Rectal smooth muscle tissue (tissue), 1 donor: Measurements from ENCODE around the gene IQSEC1.

Source experiments
- H3K27ac ChIP-seq: one replicate; pipeline ENCODE4 v1.7.0; 2013; ENCODE audit warnings: low read depth, low read length, inconsistent platforms
- H3K27me3 ChIP-seq: one replicate; pipeline ENCODE4 v1.7.0; 2013; ENCODE audit warnings: low read length; ENCODE audit not compliant: control insufficient read depth, insufficient read depth
- H3K36me3 ChIP-seq: one replicate; pipeline ENCODE4 v1.7.0; 2013; ENCODE audit warnings: low read length; ENCODE audit not compliant: control insufficient read depth, insufficient read depth
- H3K4me1 ChIP-seq: one replicate; pipeline ENCODE4 v1.7.0; 2013; ENCODE audit warnings: low read length; ENCODE audit not compliant: control insufficient read depth, insufficient read depth
- H3K4me3 ChIP-seq: one replicate; pipeline ENCODE4 v1.7.0; 2013; ENCODE audit warnings: low read length
- H3K9ac ChIP-seq: one replicate; pipeline ENCODE4 v1.7.0; 2013; ENCODE audit warnings: low read length

Gene IQSEC1

DNA sequence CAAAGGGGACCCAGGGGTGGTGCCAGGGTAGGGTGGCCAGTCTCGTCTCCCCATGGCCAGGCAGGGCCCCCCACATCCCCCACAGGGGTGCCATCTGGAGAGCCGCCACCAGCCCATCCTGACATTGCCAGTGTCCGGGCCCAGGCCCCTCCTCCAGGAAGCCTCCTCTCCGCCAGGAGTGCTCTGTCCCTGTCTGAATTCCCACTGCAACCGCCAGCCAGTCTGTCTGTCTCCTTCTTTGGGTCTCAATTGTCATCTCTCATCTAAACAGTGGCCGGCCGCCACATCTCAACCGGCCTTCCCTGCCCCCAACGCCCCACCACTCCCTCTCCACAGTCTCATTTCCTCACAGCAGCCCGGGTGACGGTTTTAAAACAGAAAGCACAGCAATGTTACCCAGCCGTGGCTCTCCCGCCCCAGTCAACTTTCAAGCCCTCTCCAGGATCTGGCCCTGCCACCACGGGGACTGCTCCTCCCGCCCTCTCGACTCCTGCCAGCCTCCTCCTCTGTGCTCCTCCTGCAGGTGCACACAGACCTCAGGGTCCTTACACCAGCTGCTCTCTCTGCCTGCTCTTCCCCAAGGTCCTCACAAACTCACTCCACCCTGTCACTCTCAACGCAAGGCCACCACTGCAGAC is 57.0 kb downstream of the IQSEC1 start:
- peak overlapping the region; percentile 41 for H3K27ac ChIP-seq
- no peak overlapping the region for H3K9ac ChIP-seq
- H3K36me3 ChIP-seq: no peaks in the 10 kb centered on the region
- no peaks in the 10 kb centered on the region for H3K27me3 ChIP-seq
- peaks cover 2% of the 10 kb centered on the region for H3K4me1 ChIP-seq
- peak overlapping the region; percentile 43 for H3K4me3 ChIP-seq

DNA sequence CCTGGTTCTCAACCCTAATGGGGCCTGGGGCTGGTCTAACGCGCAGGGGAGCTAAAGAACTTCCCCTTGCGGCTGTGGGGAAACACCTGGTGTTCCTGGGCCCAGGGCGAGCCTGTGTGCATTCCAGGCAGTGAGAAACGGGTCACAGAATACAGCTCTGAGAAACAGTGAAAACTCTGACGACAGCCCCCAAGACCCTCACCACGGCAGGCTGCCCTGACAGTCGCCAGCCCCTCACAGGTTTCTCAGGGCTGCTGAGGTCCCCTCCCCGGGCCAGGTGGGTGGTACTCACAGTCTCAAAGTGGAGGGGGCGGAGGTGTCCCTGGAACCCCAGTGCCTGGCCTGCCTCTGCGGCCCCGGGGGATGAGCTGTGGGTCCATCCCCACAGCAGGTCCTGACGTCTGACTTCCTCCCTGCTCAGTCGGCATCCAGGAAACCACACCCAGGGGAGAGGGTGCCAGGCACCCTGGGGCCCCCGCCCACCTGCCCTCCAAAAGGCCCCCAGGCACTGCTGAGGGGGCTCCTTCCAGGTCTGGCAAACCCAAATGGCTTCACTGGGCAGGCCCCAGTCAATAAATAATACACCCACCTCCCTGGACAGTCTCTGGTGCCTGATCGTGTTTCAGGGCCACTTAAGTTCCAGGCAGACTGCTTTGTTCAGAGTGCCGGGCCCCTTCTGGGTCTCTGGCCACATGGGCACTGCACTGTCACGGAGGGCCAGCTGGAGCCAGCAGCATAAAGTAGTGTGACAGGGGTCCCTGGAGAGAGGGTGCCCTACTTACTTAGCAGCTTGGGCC is 57.7 kb downstream of the IQSEC1 start:
- peak overlapping the region; percentile 41 for H3K27ac ChIP-seq
- H3K4me1 ChIP-seq: peaks cover 2% of the 10 kb centered on the region
- H3K4me3 ChIP-seq: peak overlapping the region; percentile 40
- no peaks in the 10 kb centered on the region for H3K36me3 ChIP-seq
- H3K9ac ChIP-seq: peak overlapping the region; percentile 25
- H3K27me3 ChIP-seq: no peaks in the 10 kb centered on the region

DNA sequence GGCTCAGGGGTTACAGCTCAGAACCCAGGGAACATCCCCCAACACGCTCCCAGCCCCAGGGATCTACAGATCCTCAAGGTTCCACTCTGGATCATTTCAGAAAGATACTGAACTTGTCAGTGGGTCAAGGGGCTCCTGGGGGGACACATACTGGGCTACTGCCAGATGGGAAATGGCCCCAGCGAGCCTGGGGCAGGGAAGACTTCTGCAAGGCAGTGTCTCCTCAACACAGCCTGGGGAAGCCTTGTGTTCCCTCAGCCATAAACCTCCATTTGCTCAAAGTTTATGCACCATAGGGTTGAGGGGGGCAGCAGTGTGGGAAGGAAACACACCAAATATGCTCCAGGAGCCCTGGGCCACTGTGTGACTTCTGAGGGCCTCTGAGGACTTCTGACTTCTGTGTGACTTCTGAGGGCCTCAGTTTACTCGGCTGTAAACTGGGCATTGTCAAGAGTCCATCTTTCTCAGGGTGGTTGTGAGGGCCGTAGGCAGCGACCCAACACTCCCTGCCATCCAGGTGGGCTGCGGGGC is 58.4 kb downstream of the IQSEC1 start:
- Histone ChIP-seq H3K27ac (no peak overlapping the region), H3K4me3 (peak overlapping the region; percentile 10), H3K36me3 (no peaks in the 10 kb centered on the region), H3K9ac (peak overlapping the region; percentile 25), H3K27me3 (no peaks in the 10 kb centered on the region), H3K4me1 (peaks cover 2% of the 10 kb centered on the region)

DNA sequence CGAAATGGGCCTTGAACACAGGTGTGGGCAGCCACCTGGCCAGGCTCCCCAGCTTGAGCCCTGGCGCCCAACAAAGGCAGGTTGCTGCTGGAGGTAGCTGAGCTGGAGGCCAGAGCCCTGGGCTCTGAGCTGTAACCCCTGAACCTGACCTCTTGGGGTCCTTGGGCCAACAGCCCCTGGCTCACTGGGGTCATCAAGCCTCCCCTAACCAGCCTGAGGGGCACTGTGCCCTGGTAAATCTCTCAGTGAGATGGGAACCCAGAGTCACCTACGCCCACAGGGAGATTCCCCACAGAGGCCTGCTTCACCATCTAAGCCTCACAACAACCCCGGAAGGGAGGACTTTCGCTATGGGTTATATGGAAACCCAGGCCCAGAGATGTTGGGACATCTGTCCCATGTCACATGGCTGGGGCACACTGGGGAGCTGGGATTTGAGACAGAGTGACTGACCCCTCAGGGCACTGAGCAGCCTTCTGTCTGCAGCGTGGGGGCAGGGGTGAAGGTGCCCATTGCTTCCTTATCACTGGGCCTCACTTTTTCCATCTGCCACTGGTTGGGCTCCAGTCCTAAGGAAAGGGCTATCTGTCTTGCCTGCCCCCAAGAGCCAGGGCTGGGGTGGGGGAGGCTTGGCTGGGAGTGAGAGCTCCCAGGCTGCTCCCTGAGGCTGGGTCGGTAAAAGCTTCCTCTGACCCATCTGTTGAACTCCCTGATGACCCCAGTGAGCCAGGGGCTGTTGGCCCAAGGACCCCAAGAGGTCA is 59.1 kb downstream of the IQSEC1 start:
- Histone ChIP-seq H3K27ac (no peak overlapping the region), H3K27me3 (no peaks in the 10 kb centered on the region), H3K4me3 (no peak overlapping the region)

DNA sequence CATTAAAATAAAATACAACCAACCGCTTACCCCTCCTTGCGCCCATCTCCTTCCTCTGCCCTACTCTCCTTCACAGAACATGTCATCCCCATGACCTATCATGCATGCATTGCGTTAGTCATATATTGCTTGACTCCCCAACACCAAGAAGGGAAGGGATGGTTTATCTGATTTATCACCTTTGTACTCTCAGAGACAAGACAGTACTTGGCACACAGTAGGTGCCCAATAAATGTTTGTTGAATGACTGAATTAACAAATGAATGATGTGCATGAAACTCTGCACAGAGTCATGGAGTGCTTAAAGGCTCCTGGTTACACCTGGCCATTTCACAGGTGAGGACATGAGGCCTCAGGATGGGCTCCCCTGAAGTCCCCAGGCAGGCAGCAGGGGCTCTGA is 59.7 kb downstream of the IQSEC1 start:
- Histone ChIP-seq H3K36me3 (no peaks in the 10 kb centered on the region), H3K9ac (no peak overlapping the region), H3K4me3 (no peak overlapping the region), H3K4me1 (no peaks in the 10 kb centered on the region), H3K27ac (no peak overlapping the region), H3K27me3 (no peaks in the 10 kb centered on the region)

More for the DNA sequence above, 59.1 kb downstream of the IQSEC1 start:
- no peaks in the 10 kb centered on the region for H3K36me3 ChIP-seq
- no peak overlapping the region for H3K9ac ChIP-seq
- H3K4me1 ChIP-seq: no peaks in the 10 kb centered on the region

DNA sequence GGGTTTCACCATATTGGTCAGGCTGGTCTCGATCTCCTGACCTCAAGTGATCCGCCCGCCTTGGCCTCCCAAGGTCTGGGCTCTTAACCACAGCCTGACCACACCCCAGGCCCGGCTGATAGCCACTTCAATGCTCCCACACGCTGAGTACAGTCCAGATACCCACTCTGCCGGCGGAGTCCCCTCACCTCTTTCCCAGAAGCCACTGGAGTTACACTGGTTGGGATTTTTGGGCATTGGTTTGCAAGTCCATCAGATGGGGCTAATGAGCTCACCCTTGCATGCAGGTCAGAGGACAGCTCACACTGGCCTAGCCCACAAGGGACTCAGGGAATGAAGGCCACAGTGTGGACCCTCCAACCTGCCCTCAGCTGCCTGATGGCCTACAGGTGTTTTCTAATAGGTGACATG is 60.1 kb downstream of the IQSEC1 start:
- no peaks in the 10 kb centered on the region for H3K36me3 ChIP-seq
- no peaks in the 10 kb centered on the region for H3K4me1 ChIP-seq
- H3K4me3 ChIP-seq: no peak overlapping the region
- H3K9ac ChIP-seq: no peak overlapping the region
- H3K27me3 ChIP-seq: no peaks in the 10 kb centered on the region
- no peak overlapping the region for H3K27ac ChIP-seq

DNA sequence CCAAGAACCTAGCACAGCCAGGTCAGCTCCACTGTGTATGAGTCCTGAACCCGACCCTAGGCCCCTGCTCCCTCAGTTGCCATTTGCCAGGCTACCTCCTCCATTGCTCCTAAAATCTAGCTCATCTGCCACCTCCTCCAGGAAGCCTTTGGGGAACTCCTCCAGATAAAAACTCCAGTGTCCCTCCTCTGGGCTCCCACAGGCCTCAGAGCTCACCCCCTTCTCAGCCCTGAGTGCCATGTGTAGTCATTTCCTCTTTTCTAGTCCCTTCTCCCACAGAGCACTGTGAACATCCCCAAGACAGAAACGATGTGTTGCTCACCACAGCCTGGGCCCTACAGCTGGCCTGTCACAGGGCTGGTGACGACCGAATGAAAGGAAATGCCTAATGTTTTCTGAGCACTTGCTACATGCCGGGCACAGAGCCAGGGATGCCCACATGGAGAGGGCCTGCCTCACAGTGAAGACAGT is 61.0 kb downstream of the IQSEC1 start:
- Histone ChIP-seq H3K4me3 (no peak overlapping the region), H3K4me1 (no peaks in the 10 kb centered on the region), H3K9ac (no peak overlapping the region), H3K27me3 (no peaks in the 10 kb centered on the region), H3K36me3 (no peaks in the 10 kb centered on the region), H3K27ac (no peak overlapping the region)

DNA sequence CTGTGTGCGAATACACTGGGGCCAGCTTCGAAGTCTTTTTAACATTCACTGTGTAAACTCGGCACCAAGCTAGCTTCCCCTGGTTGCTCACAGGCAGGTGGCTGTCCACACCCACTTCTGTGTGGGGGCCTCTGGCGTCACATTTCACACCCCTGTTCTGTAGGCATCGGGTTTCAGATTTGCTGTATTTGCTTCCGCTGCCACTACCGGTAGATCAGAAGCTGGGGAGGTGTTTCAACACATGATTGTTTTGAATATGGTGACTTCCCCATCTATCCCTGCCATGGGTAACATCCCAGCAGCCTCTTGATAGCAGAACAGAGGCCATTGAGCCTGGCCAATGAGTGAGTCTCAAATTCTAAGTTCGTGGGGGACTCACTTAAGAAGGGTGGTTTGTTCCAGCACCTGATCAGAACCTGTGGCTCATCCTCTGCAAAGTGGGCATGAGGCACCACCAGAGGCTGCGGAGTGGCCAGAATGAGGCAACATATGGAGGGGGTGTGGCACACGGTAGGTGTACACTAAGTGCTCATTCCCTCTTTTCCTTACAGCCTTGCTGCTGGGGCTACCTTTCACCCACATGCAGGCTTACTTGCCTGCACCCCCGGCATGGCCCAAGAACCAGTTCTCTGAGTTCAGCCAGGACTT is 61.5 kb downstream of the IQSEC1 start:
- no peaks in the 10 kb centered on the region for H3K36me3 ChIP-seq
- H3K4me3 ChIP-seq: no peak overlapping the region
- no peak overlapping the region for H3K27ac ChIP-seq
- H3K4me1 ChIP-seq: no peaks in the 10 kb centered on the region
- H3K27me3 ChIP-seq: no peaks in the 10 kb centered on the region
- H3K9ac ChIP-seq: no peak overlapping the region

DNA sequence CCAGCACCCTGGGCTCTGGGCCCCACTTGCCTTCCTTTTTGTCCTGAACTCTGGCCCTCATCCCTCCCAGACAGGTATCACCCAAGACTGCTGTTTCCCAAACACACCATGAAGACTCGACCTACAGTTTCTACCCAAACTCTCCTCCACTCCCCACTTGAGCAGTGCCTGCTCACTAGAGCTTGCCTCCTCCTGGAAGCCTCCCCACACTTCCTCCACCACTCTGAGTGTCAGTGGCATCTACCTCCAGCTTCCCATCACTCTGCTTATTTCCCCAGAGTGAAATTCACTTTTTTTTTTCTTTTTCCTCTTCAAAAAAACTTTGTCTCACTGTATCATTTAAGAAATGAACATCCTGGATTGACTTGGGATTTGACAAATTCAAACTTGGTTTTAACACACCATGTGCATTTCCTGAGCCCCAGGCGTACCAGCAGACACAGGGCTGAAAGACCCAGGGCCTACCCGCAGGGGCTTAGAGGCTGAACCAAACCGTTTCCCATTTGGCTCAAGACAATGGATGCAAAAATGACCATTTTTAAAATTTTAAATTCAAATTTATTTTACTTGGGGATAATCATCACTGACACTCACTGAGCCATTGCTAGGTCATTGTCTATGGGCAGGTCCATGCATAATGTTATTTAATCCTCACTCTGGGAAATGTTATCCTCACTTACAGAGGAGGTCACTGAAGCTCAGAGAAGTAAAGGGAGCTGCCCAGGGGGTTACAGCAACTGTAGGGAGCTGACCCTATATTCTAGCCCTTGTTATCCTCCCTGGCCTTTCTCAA is 62.3 kb downstream of the IQSEC1 start:
- Histone ChIP-seq H3K36me3 (no peaks in the 10 kb centered on the region), H3K4me1 (no peaks in the 10 kb centered on the region), H3K9ac (no peak overlapping the region), H3K27me3 (no peaks in the 10 kb centered on the region), H3K4me3 (no peak overlapping the region), H3K27ac (no peak overlapping the region)

DNA sequence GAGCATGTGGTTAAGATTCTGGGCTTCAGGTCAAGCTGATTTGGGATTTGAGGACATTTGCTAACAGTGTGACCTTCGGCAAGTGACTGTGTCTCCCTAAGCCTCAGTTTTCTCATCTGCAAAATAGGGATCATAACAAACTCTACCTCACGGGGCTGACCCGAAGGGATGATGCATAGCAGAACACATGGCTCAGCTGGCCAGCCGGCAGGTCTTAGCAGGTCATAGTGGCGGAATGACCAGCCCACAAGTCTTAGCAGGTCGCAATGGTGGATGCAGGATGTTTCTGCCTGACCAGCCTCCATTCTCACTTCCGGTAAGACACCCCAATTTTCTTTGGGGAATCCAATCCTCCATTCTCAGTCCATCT is 63.3 kb downstream of the IQSEC1 start:
- Histone ChIP-seq H3K4me3 (no peak overlapping the region), H3K36me3 (no peaks in the 10 kb centered on the region), H3K9ac (no peak overlapping the region), H3K27ac (no peak overlapping the region), H3K27me3 (no peaks in the 10 kb centered on the region), H3K4me1 (no peaks in the 10 kb centered on the region)

DNA sequence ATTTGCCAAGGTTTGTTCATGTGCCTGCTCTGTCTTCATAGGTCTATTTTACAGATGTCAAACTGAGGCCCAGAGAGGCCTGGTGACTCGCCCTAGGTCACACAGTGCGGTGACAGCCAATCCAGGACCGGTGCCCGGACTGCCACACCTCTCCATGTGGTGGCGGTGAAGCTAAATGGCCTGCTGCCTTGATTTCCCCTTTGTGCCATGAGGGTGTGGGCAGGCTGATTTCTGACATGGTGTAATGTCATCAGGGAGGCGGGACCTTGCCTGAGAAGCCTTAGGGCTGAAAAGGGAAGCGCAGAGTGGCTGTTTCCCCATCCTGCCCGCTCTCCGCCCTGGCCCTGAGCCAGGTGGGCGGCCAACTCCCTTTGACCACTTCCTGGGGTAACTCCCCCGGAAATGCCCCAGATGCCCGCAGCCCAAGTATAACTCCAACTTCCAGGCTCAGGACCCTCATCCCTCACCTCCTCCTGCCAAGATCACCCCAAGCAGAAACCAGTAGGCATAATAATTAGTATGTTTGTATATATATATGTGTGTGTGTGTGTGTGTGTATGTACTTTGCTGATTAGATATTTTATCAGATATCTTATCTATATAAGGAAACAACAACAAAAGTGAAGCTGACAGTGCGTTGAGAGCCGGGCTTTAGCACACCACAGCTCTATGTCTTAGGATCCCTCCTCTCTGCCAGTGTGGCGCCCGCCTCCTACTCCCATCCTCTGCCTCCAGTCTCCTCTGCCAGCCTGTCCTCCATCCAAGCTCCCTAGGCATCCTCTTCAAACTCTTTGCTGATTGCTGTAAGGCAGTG is 63.9 kb downstream of the IQSEC1 start:
- Histone ChIP-seq H3K9ac (no peak overlapping the region), H3K27ac (no peak overlapping the region), H3K4me1 (no peaks in the 10 kb centered on the region), H3K27me3 (no peaks in the 10 kb centered on the region), H3K4me3 (no peak overlapping the region), H3K36me3 (no peaks in the 10 kb centered on the region)
